ENCODE data around the gene S1PR3.

Gene S1PR3

DNA sequence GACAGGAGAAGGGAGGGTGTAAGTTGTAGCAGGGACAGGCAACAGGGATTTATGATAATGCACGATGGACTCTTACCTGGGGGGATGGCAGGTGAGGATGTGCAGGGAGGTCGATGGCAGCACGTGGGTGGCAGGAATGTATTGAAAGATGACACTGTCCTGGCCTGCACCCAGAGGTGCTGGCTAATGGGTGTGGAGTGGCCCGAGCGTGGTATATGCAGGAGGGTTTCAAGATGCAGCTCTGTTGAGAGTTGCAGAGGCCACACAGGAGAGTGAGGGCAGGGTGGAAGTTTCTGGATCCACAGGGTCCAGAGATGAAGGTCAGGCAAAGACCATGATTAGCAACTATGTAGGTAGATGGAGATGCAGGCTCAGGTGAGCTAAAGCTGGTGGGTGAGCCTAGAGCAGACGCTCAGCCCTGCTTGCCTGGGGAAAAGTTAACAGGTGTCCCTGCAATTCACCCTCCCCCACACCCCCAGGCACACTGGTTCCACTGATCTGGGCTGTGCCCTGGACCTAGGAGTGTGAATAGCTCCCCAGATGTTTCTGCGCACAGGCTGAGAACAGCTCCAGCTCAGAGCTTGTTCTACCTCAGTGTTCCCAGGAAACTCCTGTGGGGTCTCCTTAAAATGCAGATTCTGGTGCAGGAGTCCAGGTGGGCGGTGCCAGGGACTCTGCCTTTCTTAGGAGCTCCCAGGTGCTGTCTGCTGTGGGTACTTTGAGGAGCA is 21.5 kb upstream of the S1PR3 start:
- no peak for DNase-seq (ENCODE audit: low spot score)

DNA sequence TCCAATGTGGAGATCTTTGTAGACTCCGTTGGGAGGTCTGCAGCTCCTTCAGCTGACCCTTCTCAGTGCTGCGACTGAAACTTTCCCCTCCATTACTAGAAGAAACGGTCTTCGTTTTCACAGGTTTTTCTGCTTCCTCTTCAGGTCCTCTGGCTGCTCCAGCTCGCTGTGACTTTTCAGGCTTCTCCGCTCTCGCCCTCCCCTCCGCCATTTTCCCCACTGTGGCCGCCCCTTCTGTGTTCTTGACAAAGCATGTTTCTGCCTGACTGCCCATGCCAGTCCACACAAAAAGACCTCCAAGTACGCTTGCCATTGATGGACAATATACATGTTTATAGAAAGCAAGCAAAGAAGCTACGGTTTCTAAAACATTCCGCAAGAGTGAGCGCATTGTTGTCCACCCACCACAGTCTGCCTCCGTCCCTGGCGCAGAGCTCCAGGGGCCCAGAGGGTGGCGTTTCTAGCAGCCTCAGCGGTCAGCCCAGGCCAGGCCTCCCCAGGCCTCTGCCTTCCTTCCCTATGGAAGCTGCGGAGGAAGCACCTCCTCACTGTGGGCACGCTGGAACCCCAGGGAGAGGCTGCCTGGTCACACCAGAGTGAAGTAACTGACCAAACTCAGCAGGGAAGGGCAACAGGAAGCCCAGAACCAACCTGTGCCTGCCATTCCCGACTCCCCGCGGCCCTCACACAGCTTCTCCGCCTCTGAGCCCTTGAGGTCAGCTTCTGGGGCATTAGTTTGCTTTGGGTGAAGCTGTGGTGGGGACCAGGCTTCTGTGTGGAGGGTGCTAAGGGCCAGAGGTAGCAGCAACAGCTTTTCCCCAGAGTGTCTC is 19.9 kb upstream of the S1PR3 start:
- DNase-seq (ENCODE audit: low spot score) = no peak

DNA sequence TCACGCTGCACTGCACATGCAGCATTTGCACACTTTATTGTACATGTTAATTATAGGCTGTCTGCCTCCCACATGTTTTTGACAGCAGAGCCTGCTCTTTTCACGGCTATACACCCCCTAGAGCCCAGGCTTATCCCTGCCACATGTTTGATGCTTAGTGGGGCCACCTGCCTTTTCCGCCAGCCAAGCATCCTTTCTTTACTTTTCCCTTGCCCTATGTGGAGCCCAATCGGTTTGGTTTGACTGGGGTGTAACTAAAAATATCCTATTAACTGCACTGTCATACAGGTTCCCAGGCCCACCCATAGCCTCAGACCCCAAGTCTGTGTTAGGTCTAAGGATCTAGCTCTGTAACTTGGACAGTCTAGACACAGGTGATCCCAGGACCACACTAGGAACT is 18.9 kb upstream of the S1PR3 start:
- DNase-seq (ENCODE audit: low spot score) = no peak

DNA sequence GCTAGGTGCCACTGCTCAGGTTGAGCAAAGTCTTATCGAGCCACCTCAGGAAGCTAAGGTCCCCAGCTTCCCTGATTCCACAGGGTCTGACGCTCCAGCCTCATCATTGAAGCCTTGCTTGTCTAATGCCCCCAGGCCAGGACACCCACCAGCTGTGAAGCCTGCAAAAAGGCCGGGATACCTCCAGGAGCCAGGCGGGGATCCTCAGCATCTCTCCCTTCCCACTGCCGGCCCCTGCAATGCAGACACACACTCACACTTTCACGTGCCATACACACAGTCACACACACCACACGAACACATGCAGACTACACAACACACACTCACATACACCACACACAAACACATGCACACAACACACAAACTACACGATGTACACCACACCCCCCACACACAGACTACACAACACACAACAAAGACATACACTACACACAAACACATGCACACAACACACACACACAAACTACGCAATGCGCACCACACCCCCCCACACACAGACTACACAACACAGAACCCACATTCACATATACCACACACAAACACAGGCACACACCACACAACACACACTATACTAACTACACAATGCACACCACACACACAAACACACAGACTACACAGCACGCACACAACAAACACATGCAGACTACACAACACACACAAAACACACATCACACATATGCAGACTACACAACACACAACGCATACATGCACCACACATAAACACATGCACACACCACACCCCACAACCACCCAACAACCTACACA is 17.8 kb upstream of the S1PR3 start:
- DNase-seq (ENCODE audit: low spot score) = no peak

DNA sequence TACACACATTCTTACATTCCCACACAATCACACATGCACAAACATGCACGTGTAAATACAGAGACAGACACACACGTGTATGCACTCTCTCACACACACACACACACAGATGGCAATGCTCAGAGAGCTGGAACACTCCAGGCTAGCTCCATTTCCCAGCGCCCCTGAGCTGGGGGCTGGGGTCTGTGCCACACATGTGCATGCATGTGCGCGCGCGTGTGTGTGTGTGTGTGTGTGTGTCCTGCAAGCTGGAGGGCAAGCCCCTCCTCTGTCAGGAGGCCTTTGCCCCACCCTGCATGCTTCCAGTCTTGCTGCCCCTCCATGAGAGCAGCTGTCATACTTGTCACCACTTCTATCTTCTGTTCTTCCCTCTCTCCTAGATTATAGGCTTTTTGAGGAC is 16.6 kb upstream of the S1PR3 start:
- no peak for DNase-seq (ENCODE audit: low spot score)

DNA sequence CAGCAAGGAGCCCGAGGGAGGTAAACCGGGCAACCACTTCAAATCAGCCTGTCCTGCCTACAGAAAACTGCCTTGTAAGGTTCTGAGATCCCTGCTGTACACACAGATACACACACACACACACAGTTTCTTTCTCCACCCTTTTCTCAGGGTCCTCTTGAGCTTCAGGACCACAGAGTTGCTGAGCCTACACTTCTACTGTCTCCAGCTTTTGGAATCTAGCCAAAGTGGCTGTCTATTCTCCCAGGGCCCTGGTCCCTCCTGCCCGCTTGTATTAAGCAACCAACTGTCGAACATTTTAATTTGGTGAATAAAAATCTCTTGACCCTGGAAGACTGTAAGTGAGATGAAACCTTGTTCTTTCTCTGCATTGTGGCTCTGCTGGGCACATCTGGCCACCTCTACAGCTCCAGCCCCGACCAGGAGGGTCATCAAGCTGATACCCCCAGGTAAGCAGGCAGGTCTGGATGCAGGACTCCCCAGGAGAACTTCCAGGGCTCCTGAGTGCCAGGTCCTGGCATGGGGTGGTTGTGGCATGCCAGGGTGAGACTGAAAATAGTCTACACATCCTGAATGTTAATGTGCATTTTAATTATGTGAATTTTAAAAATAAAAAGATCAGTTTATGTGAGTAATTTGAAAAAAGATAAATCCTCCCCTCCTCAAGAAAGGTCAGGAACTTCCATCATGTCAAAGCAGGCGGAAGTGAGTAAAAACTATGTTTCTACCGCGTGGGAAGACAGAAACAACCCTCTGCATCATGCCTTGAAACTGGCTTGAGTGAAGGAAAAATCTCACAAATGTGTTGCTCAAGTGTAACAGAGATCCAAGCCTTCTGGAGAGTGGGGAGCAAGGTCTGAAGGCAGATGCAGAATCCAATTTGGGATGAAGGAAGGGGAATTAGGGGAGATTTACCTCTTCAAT is 15.0 kb upstream of the S1PR3 start:
- no peak for DNase-seq (ENCODE audit: low spot score)

DNA sequence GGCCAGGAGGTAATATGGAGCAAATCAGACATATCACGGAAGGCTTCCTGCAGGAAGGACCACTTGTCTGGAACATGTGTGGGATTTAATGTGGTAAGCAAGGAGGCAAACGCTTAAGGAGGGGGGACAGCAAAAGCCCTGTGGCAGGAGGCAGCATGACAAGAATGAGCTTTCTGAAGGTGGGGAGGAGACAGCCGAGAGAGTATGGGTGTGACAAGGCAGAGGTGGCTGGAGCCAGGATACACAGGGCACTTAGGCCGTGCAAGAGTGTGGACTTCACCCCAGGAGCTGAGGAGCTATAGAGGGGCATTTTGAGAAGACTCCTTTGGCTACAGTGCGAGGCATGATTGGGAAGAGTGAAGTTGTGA is 14.4 kb upstream of the S1PR3 start:
- DNase-seq (ENCODE audit: low spot score) = no peak

DNA sequence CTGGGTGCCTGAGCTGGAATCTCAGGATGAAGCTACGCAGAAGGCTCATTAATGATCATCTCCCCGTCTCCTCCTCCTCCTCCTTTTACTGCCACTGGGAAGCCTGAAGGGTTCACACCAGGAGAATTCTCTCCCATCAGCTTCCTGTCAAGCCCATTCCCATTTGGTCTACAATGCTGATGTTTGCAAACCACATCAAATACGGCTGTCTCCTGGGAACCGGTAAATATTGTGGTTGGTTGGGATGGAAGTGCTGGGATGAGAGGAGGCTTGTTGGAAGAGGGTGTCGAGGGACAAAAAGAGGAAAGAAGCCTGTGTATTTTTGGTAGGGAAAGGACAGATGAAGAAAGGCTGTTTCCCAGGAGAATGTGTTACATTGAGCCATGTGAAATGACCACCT is 13.2 kb upstream of the S1PR3 start:
- DNase-seq (ENCODE audit: low spot score) = no peak

DNA sequence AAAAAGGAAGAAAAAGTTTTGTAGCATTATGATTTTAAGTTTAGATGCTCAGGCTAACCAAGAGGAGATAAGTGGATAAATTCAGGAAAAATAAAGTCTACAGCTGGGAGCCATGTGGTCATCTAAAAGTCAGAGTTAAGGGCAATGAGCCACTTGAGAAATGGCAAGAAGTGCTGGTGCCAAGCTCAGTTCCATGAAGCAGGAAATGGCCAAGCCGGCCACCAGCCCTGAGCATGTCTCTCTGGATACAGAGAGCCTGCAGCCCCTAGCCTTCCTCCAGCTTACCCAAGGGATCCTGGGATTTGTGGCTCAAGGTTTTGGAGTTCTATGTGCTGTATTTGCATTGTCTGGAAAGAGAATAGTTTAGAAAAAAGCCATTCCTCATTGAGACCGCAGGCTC is 12.2 kb upstream of the S1PR3 start:
- DNase-seq (ENCODE audit: low spot score) = no peak

DNA sequence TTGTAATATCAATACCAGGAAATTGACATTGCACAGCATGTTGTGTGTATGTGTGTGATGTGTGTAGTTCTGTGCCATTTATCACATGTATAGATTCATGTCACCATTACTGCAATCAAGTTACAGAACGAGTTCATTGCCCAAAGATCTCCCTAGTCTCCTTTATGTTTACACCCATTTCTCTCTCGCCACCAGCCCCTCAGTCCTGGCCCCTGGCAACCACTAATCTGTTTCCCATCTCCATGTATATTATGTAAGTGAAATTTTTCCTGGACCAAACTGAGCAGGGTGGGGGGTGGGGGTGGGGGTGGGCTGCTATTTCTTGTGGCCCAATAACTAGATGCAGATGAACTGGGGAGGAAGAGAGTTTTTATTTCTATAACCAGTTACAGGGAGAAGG is 11.5 kb upstream of the S1PR3 start:
- no peak for DNase-seq (ENCODE audit: low spot score)

DNA sequence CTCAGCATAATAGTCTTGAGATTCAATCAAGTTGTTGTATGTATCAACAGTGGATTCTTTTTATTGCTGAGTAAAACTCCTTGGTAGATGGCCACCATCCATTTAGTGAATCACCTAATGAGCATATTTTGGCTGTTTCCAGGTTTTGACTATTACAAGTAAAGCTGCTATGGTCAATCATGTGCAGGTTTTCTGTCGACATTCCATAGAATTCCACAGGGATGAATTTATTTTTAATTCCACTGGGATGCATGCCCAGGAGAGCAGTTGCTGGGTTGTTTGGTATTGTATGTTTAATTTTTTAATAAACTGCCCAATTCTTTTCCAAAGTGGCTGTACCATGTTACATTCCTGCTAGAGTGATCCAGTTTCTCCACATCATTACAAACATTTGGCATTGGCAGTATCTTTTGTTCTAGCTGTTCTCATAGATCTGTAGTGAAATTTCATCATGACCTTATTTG is 10.5 kb upstream of the S1PR3 start:
- no peak for DNase-seq (ENCODE audit: low spot score)

DNA sequence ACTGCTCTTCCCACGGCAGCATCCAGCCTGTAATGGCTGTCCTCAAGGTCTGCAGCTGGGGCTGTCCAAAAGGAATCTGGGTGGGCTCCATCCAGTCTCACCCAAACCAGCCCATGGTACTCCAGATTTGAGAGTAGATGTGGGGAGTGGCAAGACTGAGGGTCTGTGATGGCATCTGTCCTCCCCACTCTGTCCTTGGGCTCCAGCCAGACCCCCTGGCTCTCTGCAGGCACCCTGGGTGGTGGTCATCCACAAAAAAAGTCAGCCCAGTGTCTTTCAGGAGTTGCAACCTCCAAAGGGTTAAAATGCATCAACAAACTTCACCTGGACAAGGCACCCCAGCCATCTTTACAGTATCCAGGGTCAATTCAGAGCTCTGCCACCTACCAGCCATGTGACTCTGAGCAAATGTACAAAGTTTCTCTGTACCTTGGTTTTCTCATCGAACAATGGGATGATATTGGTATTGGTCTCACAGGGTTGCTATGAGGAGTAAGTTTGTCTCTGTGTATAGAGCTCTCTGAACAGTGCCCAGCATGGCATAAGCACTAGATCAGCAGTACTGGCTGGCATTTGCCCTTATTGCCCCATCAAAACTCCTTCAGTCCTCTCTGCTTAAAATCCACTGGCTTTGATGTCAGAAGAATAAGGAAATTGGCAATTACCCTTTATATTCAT is 7.3 kb upstream of the S1PR3 start:
- DNase-seq (ENCODE audit: low spot score) = no peak

DNA sequence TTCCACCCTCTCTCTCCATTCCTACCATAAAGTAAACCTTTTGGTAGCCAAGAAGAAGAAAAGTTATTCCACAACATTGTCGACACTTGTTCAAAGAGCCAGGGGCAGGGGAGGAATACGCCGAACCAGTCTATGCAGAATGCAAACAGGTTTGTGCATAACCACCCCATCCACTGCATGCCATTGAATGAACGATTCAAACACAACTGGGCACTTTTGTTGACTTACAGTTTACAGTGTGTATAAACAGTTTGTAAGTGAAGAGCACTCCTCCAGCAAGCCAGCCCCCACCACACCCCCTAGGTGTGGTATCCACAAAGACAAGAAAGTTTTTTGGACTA is 6.8 kb upstream of the S1PR3 start:
- no peak for DNase-seq (ENCODE audit: low spot score)

DNA sequence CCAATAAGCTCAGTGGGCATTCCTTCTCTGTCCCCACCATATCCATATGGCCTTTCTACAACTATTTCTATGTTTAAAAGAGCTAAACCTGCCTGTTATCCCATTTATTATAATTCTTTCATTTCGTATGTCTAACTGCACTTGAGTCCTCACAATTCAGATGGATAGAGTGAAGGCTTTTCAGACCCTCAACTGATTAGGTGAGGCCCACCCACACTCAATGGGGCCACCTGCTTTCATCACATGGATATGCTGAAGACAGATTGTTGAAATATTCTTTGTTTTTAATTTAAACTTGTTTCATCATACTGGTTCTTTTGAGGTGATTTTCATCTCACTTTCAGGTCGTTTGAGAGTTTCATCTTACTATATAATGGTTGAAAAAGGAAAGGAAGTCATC is 5.7 kb upstream of the S1PR3 start:
- DNase-seq (ENCODE audit: low spot score) = no peak

DNA sequence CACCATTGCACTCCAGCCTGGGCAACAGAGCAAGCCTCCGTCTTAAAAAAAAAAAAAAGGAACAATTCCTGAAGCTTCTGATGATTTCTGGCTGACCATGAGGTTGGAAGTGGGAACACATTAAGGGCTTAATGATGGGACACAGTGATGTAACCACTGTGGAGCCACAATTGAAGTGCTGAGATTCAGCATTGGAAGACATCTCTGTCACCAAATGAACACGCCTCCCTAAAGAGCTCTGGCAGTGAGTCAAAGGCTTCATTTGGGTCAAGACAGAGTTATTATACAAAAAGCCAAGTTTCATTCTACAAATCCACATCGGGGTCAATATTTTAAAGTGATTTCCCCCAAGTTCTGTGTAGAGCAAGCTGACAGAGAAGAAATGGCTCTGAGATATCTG is 4.5 kb upstream of the S1PR3 start:
- no peak for DNase-seq (ENCODE audit: low spot score)

DNA sequence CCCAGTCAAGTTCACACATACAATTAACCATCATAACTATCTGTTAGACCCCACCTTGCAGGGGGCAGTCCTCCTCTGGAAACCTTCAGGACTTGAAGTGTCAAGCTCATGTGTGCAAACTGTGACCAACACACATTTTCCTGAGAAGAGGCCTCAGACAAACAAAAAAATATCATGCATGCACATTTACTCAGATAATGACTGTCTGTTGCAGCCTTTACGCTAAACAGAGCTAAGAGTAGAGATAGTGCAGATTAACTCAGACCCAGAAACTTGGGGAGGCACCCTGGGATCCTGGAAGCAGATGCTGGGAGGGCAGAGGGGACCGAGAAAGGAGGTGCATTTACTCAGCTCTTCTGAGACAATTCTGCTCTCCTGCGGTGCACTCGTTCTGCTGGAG is 3.6 kb upstream of the S1PR3 start:
- no peak for DNase-seq (ENCODE audit: low spot score)

DNA sequence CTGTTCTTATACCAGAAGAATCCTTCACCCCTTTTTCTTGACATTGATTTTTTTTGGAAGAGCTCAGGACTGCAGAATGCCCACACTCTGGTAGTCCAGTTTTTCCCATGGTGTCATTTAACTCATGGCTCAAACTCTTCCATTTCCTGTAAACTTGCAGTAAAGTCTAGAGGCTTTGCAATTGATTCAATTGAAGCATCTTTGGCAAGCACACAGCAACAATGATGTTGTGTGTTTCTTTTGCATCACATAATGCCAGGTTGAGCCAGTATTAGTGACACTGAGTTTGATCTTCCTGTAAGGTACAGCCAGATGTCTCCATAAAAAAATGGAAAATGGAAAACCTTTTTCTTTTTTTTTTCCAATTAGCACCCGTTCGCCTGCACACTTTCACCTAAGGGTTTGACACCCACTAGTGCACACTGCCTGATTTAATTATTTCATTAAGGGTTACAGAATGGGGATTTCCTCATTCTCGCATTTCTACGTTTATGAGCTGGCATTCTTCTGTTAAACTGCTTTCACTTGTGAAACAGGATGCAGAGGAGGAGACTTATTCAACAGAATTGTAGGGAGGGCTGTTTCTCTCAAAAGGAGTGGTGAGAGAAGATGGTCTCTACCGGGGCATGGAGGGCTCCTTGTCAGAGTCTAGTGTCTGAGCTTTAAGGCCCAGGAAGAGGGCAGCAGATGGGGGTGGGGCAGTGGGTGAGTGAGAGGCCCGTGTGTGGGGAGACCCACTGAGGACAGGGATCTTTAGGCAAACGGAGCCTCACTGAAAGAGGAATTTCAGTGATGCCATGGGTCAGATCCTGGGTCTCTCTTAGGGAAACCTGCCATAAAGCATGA is 2.2 kb upstream of the S1PR3 start:
- no peak for DNase-seq (ENCODE audit: low spot score)

DNA sequence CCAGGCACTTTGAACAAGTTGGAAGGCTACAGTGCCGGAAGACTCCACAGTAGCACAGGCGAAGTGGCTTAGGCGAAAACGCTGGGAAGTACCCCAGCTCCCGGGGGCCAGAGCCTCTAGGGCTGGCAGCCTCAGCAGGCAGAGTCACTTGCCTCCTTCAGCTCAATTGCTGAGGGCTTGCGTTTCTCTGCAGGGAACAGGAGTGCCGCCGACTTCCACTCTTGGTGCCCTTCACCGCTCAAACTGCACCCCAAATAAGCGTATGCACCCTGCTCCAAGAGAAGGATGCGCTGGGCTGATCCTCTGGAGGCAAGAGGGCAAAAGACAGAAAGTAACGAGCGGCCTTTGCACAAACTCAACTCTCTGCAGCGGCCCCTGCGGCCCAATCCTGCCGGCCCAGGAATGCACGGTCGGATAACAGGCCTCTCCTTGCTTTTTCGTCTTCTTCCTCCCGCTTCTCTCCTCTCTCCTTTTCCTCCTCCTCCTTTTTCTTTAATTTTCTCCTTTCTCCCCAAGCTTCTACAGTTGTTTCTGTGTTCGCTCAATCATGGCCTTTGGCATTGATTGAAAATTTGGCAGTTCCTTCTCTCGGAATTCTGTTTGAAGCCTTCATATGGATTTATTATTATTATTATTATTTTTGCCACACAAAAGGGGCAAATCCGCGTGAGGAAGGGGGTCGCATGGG is 1.1 kb upstream of the S1PR3 start:
- no peak for DNase-seq (ENCODE audit: low spot score)

DNA sequence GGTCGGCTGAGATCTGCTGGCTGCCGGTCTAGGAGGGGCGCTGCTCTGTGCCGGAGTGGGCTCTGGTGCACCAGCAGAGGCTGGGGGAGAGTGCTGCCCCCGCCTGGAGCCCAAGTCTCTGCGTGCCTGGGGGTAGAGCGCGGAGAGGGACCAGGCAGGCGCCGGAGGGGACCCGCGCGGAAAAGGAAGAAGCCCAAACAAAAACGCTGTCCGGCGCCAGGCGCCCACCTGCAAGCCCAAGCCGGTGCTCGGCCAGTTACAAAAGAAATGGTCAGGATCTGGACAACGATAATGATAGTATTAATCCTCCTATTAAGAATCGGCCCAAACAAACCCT is 571 bp upstream of the S1PR3 start:
- no peak for DNase-seq (ENCODE audit: low spot score)

DNA sequence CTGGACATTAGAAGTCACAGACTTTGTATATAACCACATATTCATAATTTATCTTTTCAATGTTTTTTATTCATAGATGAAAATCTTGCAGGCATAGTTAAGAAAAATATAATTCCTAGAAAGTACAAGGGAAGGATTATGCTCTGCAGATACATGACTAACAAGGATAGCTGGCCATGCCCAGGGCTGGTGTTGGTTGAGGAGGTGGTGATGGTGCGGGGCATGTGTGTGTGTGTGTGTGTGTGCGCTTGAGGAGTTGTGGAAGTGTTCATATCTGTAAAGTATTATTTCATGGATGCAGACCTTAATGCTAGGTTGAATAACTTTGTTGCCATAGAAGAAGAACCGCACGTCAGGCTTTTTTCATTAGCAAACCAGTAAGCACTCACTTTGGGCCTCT is 1.3 kb downstream of the S1PR3 start:
- DNase-seq (ENCODE audit: low spot score) = no peak
